ENCODE data around the gene SHISAL2A.

SHISAL2A gene

GRCh38 chr1:52632732-52633290 is at the start of gene SHISAL2A:
SHISAL2A (plus strand) TSS chr1:52633168; CDS start chr1:52633494, 326 bp downstream.
- peak; percentile 47 for DNase-seq (ENCODE audit: low read depth)

- no peak for DNase-seq (ENCODE audit: low read depth)
Measured at GRCh38 chr1:52585474-52585873, 47.5 kb upstream of the SHISAL2A start.

DNA sequence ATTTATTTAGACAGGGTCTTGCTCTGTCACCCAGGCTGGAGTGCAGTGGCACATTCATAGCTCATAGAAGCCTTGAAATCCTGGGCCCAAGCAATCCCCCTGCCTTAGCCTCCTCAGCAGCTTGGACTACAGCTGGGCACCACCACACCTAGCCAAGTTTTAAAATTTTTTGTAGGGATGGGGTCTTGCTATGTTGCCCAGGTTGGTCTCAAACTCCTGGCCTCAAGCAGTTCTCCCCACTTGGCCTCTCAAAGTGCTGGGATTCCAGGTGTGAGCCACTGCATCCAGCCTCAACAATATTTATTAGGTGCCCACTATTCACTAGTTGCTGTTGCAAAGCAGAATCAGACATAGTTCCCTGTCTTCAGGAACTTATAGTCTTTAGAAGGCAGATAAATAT is 44.9 kb upstream of the SHISAL2A start:
- no peak for DNase-seq (ENCODE audit: low read depth)

DNA sequence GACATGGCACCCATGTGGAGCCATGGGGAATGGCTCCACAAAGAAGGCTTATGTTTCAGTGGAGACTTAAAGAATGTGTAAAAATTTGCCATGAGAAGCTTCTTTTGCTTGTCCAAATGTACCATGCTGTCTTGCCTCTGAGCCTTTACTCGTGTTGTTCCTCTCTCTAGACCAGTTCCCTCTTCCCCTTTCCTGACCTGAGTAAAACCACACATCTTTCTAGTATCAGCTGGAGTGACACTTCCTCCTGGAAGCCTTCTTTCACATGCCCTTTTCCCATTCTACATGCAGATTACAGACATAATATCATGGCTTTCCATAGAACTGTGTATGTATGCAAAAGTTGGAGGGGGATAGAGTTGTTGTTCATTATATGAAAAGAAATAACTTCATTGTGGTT is 44.4 kb upstream of the SHISAL2A start:
- DNase-seq (ENCODE audit: low read depth): no peak

- DNase-seq (ENCODE audit: low read depth): no peak
Measured at GRCh38 chr1:52590266-52590665, 42.7 kb upstream of the SHISAL2A start.

- DNase-seq (ENCODE audit: low read depth): no peak
Measured at GRCh38 chr1:52592637-52593323, 40.2 kb upstream of the SHISAL2A start.

- DNase-seq (ENCODE audit: low read depth): no peak
Measured at GRCh38 chr1:52593495-52593894, 39.5 kb upstream of the SHISAL2A start.

- no peak for DNase-seq (ENCODE audit: low read depth)
Measured at GRCh38 chr1:52595061-52595460, 37.9 kb upstream of the SHISAL2A start.

GRCh38 chr1:52597912-52598311 is 35.1 kb upstream of the SHISAL2A start:
- no peak for DNase-seq (ENCODE audit: low read depth)

DNA sequence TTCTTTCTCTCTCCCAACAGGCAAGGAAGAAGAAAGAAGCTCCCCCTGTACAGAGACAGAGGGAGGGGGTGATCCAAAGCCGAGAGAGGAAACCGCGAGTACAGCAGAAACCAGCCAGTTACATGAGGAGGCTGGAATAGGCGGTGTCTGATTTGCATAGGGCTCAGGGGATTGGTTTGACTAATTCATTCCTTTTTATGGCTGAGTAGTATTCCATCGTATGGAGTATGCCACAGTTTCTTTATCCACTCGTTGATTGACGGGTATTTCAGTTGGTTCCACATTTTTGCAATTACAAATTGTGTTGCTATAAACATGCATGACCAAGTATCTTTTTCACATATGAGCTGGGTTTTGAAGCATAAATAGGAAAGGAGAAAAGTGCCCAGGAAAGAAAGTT is 34.2 kb upstream of the SHISAL2A start:
- DNase-seq (ENCODE audit: low read depth): no peak

DNA sequence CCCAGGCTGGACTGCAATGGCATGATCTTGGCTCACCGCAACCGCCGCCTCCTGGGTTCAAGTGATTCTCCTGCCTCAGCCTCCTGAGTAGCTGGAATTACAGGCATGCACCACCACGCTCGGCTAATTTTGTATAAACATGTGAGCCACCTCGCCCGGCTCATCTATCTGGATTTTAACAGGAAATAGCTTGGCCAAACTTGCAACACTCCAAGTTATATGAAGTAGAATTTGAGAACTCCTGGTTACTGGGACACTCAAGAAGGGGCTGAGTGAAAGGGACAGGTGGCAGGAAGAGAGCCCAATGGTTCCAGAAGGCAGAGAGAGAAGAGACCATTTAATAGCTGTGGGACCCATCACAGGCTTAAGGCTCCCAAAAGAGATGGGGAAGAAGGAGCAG is 33.7 kb upstream of the SHISAL2A start:
- no peak for DNase-seq (ENCODE audit: low read depth)

DNA sequence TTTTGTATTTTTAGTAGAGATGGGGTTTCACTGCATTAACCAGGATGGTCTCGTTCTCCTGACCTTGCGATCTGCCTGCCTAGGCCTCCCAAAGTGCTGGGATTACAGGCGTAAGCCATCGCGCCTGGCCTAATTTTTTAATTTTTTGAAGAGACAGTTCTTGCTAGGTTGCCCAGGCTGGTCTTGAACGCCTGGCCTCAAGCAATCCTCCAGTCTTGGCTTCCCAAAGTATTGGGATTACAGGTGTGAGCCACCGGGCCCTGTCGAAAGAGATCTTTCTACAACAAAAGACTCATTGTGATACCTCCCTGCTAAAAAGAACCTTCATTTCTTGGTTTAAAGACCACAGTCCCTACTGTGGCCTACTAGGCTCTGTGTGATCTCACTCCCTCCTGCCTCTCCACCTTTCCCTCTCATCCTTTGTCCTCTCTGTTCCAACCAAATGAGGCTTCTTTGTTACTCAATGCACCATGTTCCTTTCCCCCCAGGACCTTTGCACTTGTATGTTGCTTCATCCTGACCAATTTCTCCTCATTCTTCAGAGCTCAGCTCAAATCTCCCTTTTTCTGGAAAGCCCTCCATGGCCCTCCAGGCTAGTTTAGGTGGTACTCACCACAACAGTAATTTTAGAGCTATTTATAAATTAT is 32.3 kb upstream of the SHISAL2A start:
- DNase-seq (ENCODE audit: low read depth): no peak

DNA sequence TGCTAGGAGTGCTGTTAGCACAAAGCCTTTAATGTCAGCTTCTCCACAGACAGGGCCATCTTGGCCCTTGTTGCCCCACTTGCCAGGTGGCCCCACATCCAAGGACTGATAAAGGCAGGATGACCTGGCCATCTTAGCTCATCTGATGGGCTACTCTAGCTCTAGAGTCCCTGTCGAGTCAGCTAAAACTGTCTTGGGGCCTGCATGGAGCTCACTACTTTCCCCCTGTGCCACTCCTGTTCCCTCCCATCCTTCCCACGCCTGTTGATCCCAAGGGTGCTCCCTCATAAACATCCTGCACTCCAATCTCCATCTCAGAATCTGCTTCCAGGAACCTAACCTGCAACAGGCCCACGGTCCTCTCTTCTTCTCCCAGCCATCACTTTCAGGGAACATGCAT is 31.4 kb upstream of the SHISAL2A start:
- DNase-seq (ENCODE audit: low read depth): no peak

DNA sequence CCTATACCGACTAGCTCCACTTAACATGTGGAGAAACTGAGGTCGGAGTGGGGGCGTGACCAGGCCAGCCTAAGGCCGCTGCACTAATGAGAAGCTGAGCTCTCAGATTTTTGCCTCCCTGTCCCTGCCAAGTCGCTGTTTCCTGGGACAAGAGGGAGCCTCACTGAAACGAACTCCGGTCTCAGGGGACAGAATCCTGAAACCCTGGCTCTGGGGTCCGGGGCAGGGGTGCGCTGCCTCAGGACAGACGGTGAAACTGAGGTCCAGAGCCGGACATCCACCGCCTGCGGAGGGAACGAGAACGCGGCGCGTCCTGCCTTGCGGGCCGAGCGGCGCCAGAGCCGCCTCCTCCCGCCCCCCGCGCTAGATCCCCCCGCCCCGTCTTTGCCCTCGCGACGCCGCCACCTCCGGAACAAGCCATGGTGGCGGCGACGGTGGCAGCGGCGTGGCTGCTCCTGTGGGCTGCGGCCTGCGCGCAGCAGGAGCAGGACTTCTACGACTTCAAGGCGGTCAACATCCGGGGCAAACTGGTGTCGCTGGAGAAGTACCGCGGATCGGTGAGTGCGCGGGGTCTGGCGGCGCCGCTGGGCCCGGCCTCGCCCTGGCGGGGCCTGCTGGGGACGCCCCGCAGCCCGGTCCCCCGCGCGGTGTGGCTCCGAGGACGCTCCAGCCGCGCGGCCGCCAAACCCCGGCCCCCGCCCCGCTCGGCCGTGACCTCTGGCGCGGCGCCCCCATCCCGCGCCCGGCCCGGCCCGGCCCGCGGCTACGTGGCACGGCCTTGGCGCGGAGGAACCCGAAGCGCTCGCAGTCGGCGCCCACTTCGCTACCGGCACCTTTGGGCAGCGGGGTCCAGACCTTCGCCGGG is 30.7 kb upstream of the SHISAL2A start, which contains the start of gene GPX7:
TSS of gene GPX7 (plus strand) at position 381 of the 865 bp plus-strand sequence. CDS start at position 420, 39 bp downstream.
- peak; percentile 40 for DNase-seq (ENCODE audit: low read depth)

DNA sequence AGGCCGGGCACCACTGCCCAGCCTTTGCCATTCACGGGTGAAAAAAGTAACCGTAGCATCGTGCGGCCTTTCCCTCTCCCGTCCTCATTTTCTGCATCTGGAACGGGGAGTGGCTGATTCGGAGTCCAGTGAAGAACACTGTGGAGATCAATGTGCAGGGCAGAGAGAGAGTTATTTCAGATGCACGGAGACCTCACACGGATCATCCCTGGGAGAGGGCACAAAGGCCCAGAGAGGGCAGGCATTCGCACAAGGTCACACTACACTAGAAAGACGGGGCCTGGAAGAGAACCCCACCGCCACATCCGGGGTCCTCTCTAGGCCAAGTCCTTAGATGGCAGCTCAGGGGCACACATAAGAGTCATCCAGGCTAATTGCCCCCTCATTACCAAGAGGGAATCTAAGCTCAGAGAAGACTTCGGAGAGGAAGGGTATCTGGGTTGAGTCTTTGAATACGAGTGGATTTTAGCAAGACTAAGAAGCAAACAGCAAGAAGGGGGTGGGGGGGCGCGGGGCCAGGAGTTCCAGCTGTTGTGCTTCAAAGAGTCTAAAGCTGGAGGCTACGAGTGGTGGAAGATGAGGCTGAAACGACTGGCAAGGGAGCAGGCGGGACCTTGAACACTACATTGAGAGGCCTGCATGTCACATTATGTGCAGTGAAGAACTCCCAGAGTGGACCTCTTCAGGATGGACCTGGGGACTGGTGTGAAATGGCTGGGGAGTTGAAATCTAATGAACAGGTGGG is 29.9 kb upstream of the SHISAL2A start:
- no peak for DNase-seq (ENCODE audit: low read depth)

GRCh38 chr1:52603630-52604029 is 29.3 kb upstream of the SHISAL2A start:
- DNase-seq (ENCODE audit: low read depth): no peak

GRCh38 chr1:52604063-52604770 is 28.8 kb upstream of the SHISAL2A start:
- no peak for DNase-seq (ENCODE audit: low read depth)

- DNase-seq (ENCODE audit: low read depth): no peak
Measured at GRCh38 chr1:52613636-52614373, 19.2 kb upstream of the SHISAL2A start.

GRCh38 chr1:52614671-52615070 is 18.3 kb upstream of the SHISAL2A start:
- no peak for DNase-seq (ENCODE audit: low read depth)

- no peak for DNase-seq (ENCODE audit: low read depth)
Measured at GRCh38 chr1:52615489-52616042, 17.4 kb upstream of the SHISAL2A start.
